ENCODE data around the gene NMRAL1. TPM values are rescaled to one million over a fixed set of nuclear protein-coding genes. Genes with fewer than 3 reads are reported as not detected.

Gene NMRAL1
- total RNA-seq, 1 donor from 2014 or later, result 7.3 TPM

GRCh38 chr16:4475880-4476788 lies 1.7 kb upstream of the NMRAL1 start, which contains the start of gene HMOX2:
TSS of gene HMOX2 (plus strand) at chr16:4476398. CDS start at chr16:4505525, 29,127 bp downstream.
- DNase-seq (ENCODE audit: low spot score), result peak; percentile 98
- intact Hi-C loops (cut with DNase I), result no loop called here

DNA sequence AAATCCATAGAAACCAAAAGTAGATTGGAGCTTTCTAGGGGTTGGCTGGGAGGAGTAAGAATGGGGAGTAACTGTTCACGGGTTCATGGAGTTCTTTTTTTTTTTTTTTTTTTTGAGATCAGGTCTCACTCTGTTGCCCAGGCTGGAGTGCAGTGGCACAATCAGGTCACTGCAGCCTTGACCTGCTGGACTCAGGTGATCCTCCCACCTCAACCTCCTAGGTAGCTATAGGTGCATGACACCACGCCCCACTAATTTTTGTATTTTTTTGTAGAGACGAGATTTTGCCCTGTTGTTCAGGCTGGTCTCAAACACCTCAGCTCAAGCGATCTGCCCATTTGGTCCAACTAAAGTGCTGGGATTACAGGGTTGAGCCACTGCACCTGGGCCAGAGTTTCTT lies 1.5 kb downstream of the NMRAL1 start:
- no peak for DNase-seq (ENCODE audit: low spot score)
- intact Hi-C loops (cut with DNase I), result no loop called here

DNA sequence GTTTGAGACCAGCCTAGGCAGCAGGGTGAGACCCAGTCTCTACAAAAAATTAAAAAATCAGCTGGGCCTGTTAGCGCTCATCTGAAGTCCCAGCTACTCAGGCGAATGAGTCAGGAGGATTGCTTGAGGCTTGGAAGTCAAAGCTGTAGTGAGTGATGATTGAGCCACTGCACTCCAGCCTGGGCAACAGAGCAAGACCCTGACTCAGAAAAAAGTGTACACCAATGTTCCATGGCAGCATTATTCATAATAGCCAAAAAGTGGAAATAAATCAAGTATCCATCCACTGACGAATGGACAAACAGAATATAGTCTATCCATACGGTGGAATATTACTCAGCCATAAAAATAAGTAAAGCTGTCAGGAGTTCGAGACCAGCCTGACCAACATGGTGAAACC lies 2.6 kb downstream of the NMRAL1 start:
- DNase-seq (ENCODE audit: low spot score), result no peak
- intact Hi-C loops (cut with DNase I), result no loop called here

DNA sequence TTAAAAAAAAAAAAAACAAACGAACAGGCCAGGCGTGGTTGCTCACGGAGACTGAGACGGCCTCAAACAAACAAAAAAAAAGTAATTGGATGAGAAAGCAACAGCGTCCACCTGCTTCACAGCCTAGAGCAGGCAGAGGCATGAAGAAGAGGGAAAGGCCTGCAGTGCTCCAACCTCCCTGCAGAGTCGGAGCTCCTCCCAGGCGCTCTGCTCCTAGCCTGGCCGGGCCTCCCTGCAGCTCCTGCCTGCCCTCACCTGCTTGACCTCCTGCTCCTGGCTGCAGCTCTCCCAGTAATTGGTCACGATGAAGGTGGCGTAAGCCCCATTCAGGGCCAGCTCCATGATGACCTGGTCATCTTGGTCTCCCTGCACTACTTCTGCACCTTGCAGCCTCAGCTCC lies 5.5 kb downstream of the NMRAL1 start:
- no peak for DNase-seq (ENCODE audit: low spot score)
- intact Hi-C loops (cut with DNase I), result no loop called here

DNA sequence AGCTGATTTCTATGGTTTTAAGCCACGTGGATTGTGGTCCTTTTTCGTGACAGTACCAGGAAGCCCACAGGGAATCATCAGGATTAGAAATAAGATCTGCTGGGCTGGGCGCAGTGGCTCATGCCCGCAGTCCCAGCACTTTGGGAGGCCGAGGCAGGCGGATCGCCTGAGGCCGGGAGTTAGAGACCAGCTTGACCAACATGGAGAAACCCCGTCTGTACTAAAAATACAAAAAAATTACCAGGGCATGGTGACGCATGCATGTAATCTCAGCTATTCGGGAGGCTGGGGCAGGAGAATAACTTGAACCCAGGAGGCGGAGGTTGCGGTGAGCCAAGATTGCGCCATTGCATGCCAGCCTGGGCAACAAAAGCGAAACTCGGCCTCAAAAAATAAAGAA lies 6.5 kb downstream of the NMRAL1 start:
- no peak for DNase-seq (ENCODE audit: low spot score)
- intact Hi-C loops (cut with DNase I), result no loop called here

GRCh38 chr16:4465977-4466779 lies 8.2 kb downstream of the NMRAL1 start:
- intact Hi-C loops (cut with DNase I), result no loop called here
- peak; percentile 85 for DNase-seq (ENCODE audit: low spot score)

GRCh38 chr16:4463522-4464163 lies 10.8 kb downstream of the NMRAL1 start:
- DNase-seq (ENCODE audit: low spot score), result no peak
- intact Hi-C loops (cut with DNase I), result no loop called here

GRCh38 chr16:4461250-4462085 lies 13.0 kb downstream of the NMRAL1 start:
- intact Hi-C loops (cut with DNase I), result no loop called here
- no peak for DNase-seq (ENCODE audit: low spot score)

GRCh38 chr16:4460936-4461249 lies 13.5 kb downstream of the NMRAL1 start:
- intact Hi-C loops (cut with DNase I), result no loop called here
- DNase-seq (ENCODE audit: low spot score), result no peak

DNA sequence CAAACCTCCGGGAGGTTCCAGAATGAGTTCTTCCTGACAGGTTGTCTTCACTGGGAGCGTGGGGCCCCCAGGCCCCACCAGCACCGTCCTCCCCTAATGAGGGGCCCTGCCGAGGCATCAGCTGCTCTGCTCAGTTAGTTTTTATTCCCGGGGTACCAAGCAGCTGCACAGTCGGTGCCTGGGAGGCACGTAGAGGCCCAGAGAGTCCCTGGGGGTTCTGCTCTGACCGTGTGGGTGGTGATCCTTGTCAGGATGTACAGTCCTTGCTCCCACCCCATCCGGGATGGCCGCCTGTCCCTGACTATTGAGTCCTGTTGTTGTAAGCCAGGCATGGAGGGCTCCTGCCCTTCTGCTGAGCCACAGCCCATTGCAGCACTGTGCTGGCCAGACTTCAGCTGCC lies 18.5 kb downstream of the NMRAL1 start:
- DNase-seq (ENCODE audit: low spot score), result no peak
- intact Hi-C loops (cut with DNase I), result no loop called here

DNA sequence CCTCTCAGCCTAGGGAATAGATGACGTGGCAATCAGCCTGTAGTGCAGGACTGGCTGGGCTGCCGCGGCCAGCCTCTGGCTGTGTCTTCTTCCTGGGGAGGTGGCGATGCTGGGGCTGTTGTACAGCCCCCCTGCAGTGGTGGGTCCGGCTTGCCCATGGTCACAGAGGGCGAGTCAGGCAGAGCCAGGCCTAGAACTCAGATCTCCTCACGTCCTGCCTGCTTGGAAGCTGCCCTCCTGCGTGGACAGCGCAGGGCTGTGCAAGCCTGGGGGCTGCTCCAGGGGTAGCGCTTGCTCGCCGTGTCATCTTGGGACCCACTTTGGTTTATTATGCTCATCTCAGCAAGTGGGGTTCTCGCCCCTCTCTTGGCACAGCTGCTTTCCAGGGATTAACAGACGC lies 19.3 kb downstream of the NMRAL1 start:
- intact Hi-C loops (cut with DNase I), result no loop called here
- no peak for DNase-seq (ENCODE audit: low spot score)

- intact Hi-C loops (cut with DNase I), result no loop called here
- no peak for DNase-seq (ENCODE audit: low spot score)
Observed at GRCh38 chr16:4454623-4455022, 19.8 kb downstream of the NMRAL1 start.

- DNase-seq (ENCODE audit: low spot score), result no peak
- intact Hi-C loops (cut with DNase I), result no loop called here
Observed at GRCh38 chr16:4452674-4453073, 21.8 kb downstream of the NMRAL1 start.

DNA sequence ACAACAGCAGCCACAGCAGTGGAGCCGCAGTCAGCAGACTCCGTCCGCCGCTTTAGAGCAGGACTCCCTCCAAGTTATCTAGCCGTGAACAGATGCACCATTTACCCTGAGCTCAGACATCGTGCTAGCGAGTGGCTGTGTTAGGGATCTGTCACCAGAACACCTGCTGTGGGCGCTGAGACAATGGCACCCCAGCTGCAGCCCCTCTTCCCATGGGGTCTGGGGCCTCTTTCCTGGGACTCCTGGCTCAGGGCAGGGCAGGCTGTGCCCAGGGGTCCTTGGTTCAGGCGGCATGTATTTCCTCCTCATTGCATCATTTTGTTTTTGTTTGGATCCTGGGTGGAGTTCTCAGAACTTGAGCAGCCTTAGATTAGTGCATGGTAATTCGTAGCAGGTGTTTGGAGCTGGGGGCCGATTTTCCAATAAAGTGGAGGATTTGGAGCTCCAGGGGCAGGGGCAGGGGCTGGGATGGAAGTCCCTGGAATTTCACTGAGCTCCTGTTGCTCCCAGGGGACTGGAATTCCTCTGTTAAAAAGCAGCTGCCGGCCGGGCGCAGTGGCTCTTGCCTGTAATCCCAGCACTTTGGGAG lies 23.4 kb downstream of the NMRAL1 start:
- intact Hi-C loops (cut with DNase I), result no loop called here
- DNase-seq (ENCODE audit: low spot score), result no peak

GRCh38 chr16:4450430-4450829 lies 24.0 kb downstream of the NMRAL1 start:
- DNase-seq (ENCODE audit: low spot score), result no peak
- intact Hi-C loops (cut with DNase I), result no loop called here

GRCh38 chr16:4443986-4444385 lies 30.4 kb downstream of the NMRAL1 start:
- DNase-seq (ENCODE audit: low spot score), result no peak
- intact Hi-C loops (cut with DNase I), result no loop called here

GRCh38 chr16:4443271-4443670 lies 31.2 kb downstream of the NMRAL1 start:
- intact Hi-C loops (cut with DNase I), result no loop called here
- DNase-seq (ENCODE audit: low spot score), result no peak

DNA sequence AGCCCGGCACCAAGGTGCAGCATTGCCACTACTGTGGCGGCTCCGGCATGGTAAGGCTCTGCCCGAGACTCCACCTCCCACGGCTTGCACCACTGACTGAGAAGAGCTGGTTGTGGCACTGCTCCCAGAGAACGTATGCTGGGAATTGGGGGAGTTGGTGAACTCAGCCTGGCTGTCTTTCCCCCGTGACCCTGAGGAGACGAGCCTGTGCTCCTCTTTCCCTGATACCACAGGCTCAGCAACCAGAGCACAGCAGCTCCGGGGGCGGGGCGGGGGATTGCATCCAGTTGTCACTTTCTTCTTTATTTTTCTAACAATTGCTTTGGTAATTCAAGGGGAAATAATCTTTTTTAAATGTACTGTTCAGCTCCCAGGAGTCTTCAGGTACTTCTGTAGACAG lies 32.1 kb downstream of the NMRAL1 start:
- DNase-seq (ENCODE audit: low spot score), result no peak
- intact Hi-C loops (cut with DNase I), result no loop called here

- intact Hi-C loops (cut with DNase I), result no loop called here
- no peak for DNase-seq (ENCODE audit: low spot score)
Observed at GRCh38 chr16:4437366-4437765, 37.1 kb downstream of the NMRAL1 start.
